T-cell (primary cell): Measurements from ENCODE around the gene ZBTB2. TPM values are rescaled to one million over a fixed set of nuclear protein-coding genes. Genes with fewer than 3 reads are reported as not detected.

ENCODE experiments used
- ATAC-seq, 4 experiments: fragments of 200-7000 bp in 3 of 4; fragments of 150-1000 bp in 1 of 4; cut with Tn5 transposase; replicated peaks in 1 of 4; 1 replicate in 3 of 4; 2 replicates in 1 of 4; pipeline ENCODE4 v1.10.0; 2021; ENCODE audit warnings: moderate library complexity in 3 of 4, mild to moderate bottlenecking in 2 of 4, moderate number of reproducible peaks in 1 of 4
- CTCF ChIA-PET, 2 donors: fragments of 300-600 bp; sonication (Branson Sonifier 250); formaldehyde crosslinking; loops; one replicate each; lab custom pipeline; 2022; ENCODE audit warnings: antibody characterized with exemption in 2 of 2; lab: Charles Lee
- POLR2A ChIA-PET, 2 donors: fragments of 300-600 bp; sonication (Branson Sonifier 250); formaldehyde crosslinking; loops; one replicate each; lab custom pipeline; 2022; ENCODE audit warnings: antibody characterized with exemption in 2 of 2; lab: Charles Lee
- DNase-seq, 35 experiments: peaks; one replicate each; pipeline versions ENCODE4 v3.0.0 to v3.0.0-alpha.2; 2013 to 2023
- H3K27ac ChIP-seq: one replicate; pipeline ENCODE4 v1.5.1; 2013; ENCODE audit warnings: low read length
- H3K27me3 ChIP-seq, 2 experiments: replicated peaks in 1 of 2; 1 replicate in 1 of 2; 2 replicates in 1 of 2; pipeline versions ENCODE4 v1.6.1 to v1.7.0; 2013; ENCODE audit warnings: low read length in 1 of 2, mixed read lengths in 1 of 2; ENCODE audit not compliant: control insufficient read depth in 2 of 2, insufficient read depth in 2 of 2; ENCODE audit errors: extremely low read depth in 1 of 2
- H3K36me3 ChIP-seq, 2 donors: 1 replicate in 1 of 2; 2 replicates in 1 of 2; pipeline versions ENCODE4 v1.6.1 to v1.7.0; 2013; ENCODE audit warnings: low read length in 1 of 2; ENCODE audit not compliant: control insufficient read depth in 2 of 2, insufficient read depth in 1 of 2; ENCODE audit errors: extremely low read depth in 1 of 2
- H3K4me1 ChIP-seq, 2 experiments: 1 replicate in 1 of 2; 2 replicates in 1 of 2; pipeline versions ENCODE4 v1.6.1 to v1.7.0; 2013; ENCODE audit warnings: low read length in 2 of 2, mixed read lengths in 1 of 2; ENCODE audit not compliant: insufficient read depth in 2 of 2, control insufficient read depth in 1 of 2; ENCODE audit errors: extremely low read depth in 1 of 2
- H3K4me3 ChIP-seq, 2 donors: 1 replicate in 1 of 2; 2 replicates in 1 of 2; pipeline versions ENCODE4 v1.5.1 to v1.7.0; 2013; ENCODE audit warnings: mild to moderate bottlenecking in 2 of 2, low read length in 1 of 2, moderate library complexity in 1 of 2; ENCODE audit not compliant: control insufficient read depth in 1 of 2; ENCODE audit errors: extremely low read depth in 1 of 2
- H3K9me3 ChIP-seq: 2 replicates; pipeline ENCODE4 v1.7.0; 2013
- H3K27ac Mint-ChIP-seq, 2 donors: one replicate each; pipeline ENCODE4 v1.8.0; 2020 to 2021; ENCODE audit warnings: mild to moderate bottlenecking in 2 of 2, mixed read lengths in 2 of 2
- H3K27me3 Mint-ChIP-seq, 2 donors: one replicate each; pipeline ENCODE4 v1.8.0; 2021 to 2022; ENCODE audit warnings: mixed read lengths in 2 of 2
- H3K36me3 Mint-ChIP-seq: one replicate; pipeline ENCODE4 v1.8.0; 2021; ENCODE audit warnings: mixed read lengths
- H3K4me1 Mint-ChIP-seq, 3 donors: one replicate each; pipeline ENCODE4 v1.8.0; 2020 to 2022; ENCODE audit warnings: mixed read lengths in 3 of 3, mild to moderate bottlenecking in 1 of 3
- H3K4me3 Mint-ChIP-seq, 3 donors: one replicate each; pipeline ENCODE4 v1.8.0; 2020 to 2022; ENCODE audit warnings: mild to moderate bottlenecking in 3 of 3, mixed read lengths in 3 of 3, moderate library complexity in 3 of 3
- H3K9me3 Mint-ChIP-seq, 3 donors: one replicate each; pipeline ENCODE4 v1.8.0; 2020 to 2022; ENCODE audit warnings: mixed read lengths in 3 of 3
- WGBS: methylation state at CpG from one replicate; pipeline ENCODE4 v1.1.5; 2013; ENCODE audit warnings: missing lambda C conversion rate; ENCODE audit not compliant: insufficient coverage; 5-methylcytosine and 5-hydroxymethylcytosine counted together
- total RNA-seq, 35 experiments: library from RNA in 6 of 35; stranded (reverse) in 6 of 35; fragments of 120-200 nt in 1 of 35; gene quantifications; one replicate each; pipeline versions ENCODE4 v1.2.1 to v1.2.4 and lab custom pipeline; 2013 to 2026

ZBTB2 gene
- total RNA-seq, 5 donors from 2014 or later (not counting 1 experiment from before 2014, with no cell fraction given), result 16.1 to 28.3 (median 27.4) TPM

DNA sequence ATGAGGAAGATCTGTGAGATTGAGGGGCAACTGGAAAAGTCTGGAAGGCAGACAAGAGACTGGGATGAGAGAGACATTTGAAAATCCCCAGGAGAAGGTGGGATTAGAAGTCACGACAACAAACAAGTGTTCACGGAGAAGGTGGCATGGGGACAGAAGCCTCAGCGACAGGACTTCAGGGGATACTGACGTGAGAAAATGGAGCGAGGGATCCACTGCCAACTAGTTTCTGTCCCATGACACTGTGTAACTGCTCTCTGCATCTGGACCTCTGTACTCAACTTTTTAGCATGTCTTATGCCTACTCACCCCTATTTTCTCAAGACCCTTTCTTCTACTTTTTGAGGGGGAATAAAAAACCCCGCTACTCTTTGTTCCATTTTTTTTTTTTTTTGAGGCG lies 18.3 kb upstream of the ZBTB2 start:
- Histone ChIP-seq H3K9me3 (no peaks in the 10 kb centered on the region), H3K27ac (no peak overlapping the region), H3K4me3 (no peak overlapping the region), H3K4me1 (peaks cover 8 to 15% of the 10 kb centered on the region in 2 experiments), H3K27me3 (no peaks in the 10 kb centered on the region), H3K36me3 (peaks cover 0 to 20% of the 10 kb centered on the region in 2 donors)
- Mint-ChIP-seq H3K4me3 (no peak overlapping the region), H3K9me3 (peaks cover 0 to 7% (median 0%) of the 10 kb centered on the region in 3 donors), H3K27me3 (no peaks in the 10 kb centered on the region), H3K36me3 (peaks cover 27% of the 10 kb centered on the region), H3K27ac (peak overlapping the region in 1 of 2 donors; percentile 13), H3K4me1 (peaks cover 36 to 43% (median 39%) of the 10 kb centered on the region in 3 donors)
- CTCF ChIA-PET, result interaction anchor here in 1 of 2 donors (0.7 kb wide), 1 partner anchor 34 kb away, joined by 5 read pairs; no protein-coding TSS in a partner anchor
- DNase-seq (no peak), ATAC-seq (no peak)
- 96% methylated on average over 5 of the region's 7 CpGs for WGBS
- POLR2A ChIA-PET, result no interaction called here

DNA sequence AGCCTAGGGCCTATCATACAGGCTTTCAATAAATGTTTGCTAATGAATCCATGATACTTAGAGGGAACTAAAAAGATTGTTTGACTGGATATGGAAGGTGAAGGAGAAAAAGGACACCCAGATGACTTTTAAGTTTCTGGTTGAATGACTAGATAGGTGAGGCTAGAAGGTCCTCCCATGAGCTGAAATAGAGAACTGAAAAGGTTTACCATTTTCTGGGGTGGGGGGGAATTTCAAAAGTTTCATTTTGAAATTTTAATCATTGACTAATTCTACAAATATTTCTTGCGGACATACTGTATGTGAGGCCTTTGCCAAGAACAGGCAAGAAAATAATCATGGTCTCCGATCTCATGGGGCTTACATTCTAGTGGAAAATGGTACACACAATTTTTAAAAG lies 17.9 kb upstream of the ZBTB2 start:
- WGBS, result 100% methylated on average over 2 of the region's 2 CpGs
- H3K4me1 Mint-ChIP-seq, result peaks cover 32 to 39% (median 35%) of the 10 kb centered on the region in 3 donors
- peaks cover 8 to 15% of the 10 kb centered on the region in 2 experiments for H3K4me1 ChIP-seq
- peaks cover 0 to 2% (median 0%) of the 10 kb centered on the region in 3 donors for H3K9me3 Mint-ChIP-seq
- ATAC-seq (no peak), DNase-seq (no peak)
- H3K27me3 Mint-ChIP-seq, result no peaks in the 10 kb centered on the region
- H3K36me3 ChIP-seq, result peaks cover 0 to 23% of the 10 kb centered on the region in 2 donors
- no peak overlapping the region for H3K27ac ChIP-seq
- no peak overlapping the region for H3K4me3 ChIP-seq
- ChIA-PET CTCF (no interaction called here), POLR2A (no interaction called here)
- no peak overlapping the region for H3K4me3 Mint-ChIP-seq
- no peaks in the 10 kb centered on the region for H3K27me3 ChIP-seq
- H3K27ac Mint-ChIP-seq, result peak overlapping the region in 1 of 2 donors; percentile 13
- H3K9me3 ChIP-seq, result no peaks in the 10 kb centered on the region
- peaks cover 25% of the 10 kb centered on the region for H3K36me3 Mint-ChIP-seq

DNA sequence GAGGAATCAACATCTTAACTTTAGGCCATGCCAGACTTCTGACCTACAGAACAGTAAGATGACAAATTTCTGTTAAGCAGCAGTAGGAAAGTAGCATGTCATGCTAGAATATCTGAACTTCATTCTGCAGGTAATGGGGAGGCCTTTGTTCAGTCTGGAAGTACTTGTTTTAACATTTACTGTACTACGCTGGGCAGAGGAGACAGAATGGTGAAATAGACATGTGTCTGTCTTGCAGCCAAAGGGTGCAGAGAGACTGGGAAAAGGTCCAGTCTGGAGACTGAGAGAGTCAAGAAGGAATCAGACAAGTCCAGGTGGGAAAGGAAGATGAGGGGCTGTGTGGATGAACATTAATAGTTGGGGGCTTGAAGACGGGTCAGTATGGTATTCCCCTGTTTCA lies 17.5 kb upstream of the ZBTB2 start:
- ATAC-seq, result no peak
- H3K27ac ChIP-seq, result no peak overlapping the region
- ChIA-PET POLR2A (no interaction called here), CTCF (no interaction called here)
- no peak overlapping the region for H3K4me3 ChIP-seq
- H3K9me3 ChIP-seq, result no peaks in the 10 kb centered on the region
- Mint-ChIP-seq H3K27ac (no peak overlapping the region), H3K36me3 (peaks cover 23% of the 10 kb centered on the region), H3K9me3 (no peaks in the 10 kb centered on the region), H3K4me1 (peaks cover 29 to 35% (median 32%) of the 10 kb centered on the region in 3 donors), H3K4me3 (no peak overlapping the region), H3K27me3 (no peaks in the 10 kb centered on the region)
- WGBS, result 100% methylated on average over 1 of the region's 2 CpGs
- H3K4me1 ChIP-seq, result peaks cover 5 to 12% of the 10 kb centered on the region in 2 experiments
- peaks cover 0 to 26% of the 10 kb centered on the region in 2 donors for H3K36me3 ChIP-seq
- H3K27me3 ChIP-seq, result no peaks in the 10 kb centered on the region
- DNase-seq, result no peak

DNA sequence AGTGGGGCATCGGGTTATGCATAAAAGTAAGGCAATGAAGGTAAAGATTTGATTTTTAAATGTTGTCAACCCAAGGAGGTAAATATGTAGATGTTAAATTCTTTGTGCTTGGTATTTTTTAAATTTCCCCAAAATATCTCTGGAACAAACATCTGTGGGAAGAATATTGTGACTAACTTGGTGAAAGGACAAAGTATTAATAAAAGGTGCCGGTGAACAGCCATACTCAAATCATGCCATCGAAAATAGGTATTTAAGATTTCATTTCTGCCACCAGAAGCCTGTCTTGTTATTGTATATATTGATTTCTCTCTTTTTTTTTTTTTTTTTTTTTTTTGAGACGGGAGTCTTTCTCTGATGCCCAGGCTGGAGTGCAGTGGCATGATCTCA lies 12.6 kb upstream of the ZBTB2 start:
- Histone ChIP-seq H3K27me3 (no peaks in the 10 kb centered on the region), H3K4me3 (no peak overlapping the region), H3K4me1 (peaks cover 8 to 19% of the 10 kb centered on the region in 2 experiments), H3K27ac (no peak overlapping the region), H3K36me3 (peaks cover 0 to 29% of the 10 kb centered on the region in 2 donors), H3K9me3 (no peaks in the 10 kb centered on the region)
- H3K36me3 Mint-ChIP-seq, result peaks cover 17% of the 10 kb centered on the region
- peaks cover 53 to 54% (median 54%) of the 10 kb centered on the region in 3 donors for H3K4me1 Mint-ChIP-seq
- H3K9me3 Mint-ChIP-seq, result no peaks in the 10 kb centered on the region
- no CpG with 5 or more reads among the region's 4 CpGs for WGBS
- H3K27ac Mint-ChIP-seq, result peak overlapping the region in 1 of 2 donors; percentile 52
- no peak for ATAC-seq
- ChIA-PET CTCF (interaction anchor here in 1 of 2 donors (2.6 kb wide), 1 partner anchor 9 kb away, joined by 14 read pairs; no protein-coding TSS in a partner anchor), POLR2A (interaction anchor here (0.6 kb wide), 2 partner anchors 9 to 1652 kb away, joined by 7 to 10 read pairs; no protein-coding TSS in a partner anchor)
- no peak for DNase-seq
- H3K4me3 Mint-ChIP-seq, result no peak overlapping the region
- H3K27me3 Mint-ChIP-seq, result no peaks in the 10 kb centered on the region

DNA sequence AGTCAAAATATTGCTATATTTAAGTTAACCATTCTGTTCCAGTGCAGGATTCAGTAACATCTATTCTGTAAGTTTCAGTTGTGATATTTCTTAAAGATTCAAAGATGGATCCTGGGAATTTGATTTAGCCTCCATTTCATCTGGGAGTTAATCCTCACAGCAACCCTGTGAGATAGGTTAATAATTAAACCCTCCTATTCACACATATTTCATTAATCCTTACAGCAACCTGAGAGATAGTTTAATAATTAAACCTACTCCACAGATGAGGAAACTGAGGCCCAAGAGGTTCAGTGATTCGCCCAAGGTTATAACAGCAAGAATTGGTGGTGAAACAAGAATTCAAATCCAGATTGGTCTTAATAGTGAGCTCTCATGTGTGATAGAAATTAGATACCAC lies 10.9 kb upstream of the ZBTB2 start:
- H3K27ac Mint-ChIP-seq, result peak overlapping the region in 1 of 2 donors; percentile 48
- DNase-seq, result no peak
- no peak overlapping the region for H3K4me3 Mint-ChIP-seq
- Histone ChIP-seq H3K36me3 (peaks cover 0 to 24% of the 10 kb centered on the region in 2 donors), H3K4me3 (no peak overlapping the region), H3K4me1 (peaks cover 8 to 19% of the 10 kb centered on the region in 2 experiments), H3K27me3 (no peaks in the 10 kb centered on the region), H3K27ac (no peak overlapping the region), H3K9me3 (no peaks in the 10 kb centered on the region)
- POLR2A ChIA-PET, result no interaction called here
- WGBS, result no CpG with 5 or more reads among the region's 1 CpG
- H3K9me3 Mint-ChIP-seq, result no peaks in the 10 kb centered on the region
- peaks cover 58 to 68% (median 66%) of the 10 kb centered on the region in 3 donors for H3K4me1 Mint-ChIP-seq
- no peaks in the 10 kb centered on the region for H3K27me3 Mint-ChIP-seq
- ATAC-seq, result no peak
- H3K36me3 Mint-ChIP-seq, result peaks cover 22% of the 10 kb centered on the region
- CTCF ChIA-PET, result no interaction called here

DNA sequence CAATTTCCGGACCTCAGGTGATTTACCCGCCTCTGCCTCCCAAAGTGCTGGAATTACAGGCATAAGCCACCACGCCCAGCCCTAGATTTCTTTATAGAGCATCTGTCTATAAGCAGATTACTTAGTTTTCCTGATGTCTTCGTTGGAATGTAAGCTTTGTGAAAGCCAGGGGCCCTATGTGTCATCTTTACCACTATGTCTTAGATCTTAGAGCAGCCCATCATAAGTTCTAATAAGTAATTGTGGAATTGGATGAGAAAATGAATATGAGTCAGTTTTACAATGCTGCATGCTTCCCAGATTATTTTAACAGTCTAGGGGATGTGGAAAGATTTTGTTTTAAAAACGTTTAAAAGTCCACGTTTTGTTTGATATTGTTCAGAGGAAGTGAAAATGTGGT lies 9.1 kb upstream of the ZBTB2 start:
- H3K4me3 ChIP-seq, result no peak overlapping the region

More for the DNA sequence above, 9.1 kb upstream of the ZBTB2 start:
- H3K4me1 Mint-ChIP-seq, result peaks cover 62 to 68% (median 67%) of the 10 kb centered on the region in 3 donors
- POLR2A ChIA-PET, result interaction anchor here in 1 of 2 donors (1.3 kb wide), 1 partner anchor 11 kb away, joined by 5 read pairs; no protein-coding TSS in a partner anchor
- no peaks in the 10 kb centered on the region for H3K27me3 Mint-ChIP-seq
- DNase-seq, result no peak
- Histone ChIP-seq H3K36me3 (peaks cover 0 to 24% of the 10 kb centered on the region in 2 donors), H3K4me1 (peaks cover 12 to 21% of the 10 kb centered on the region in 2 experiments), H3K9me3 (no peaks in the 10 kb centered on the region), H3K27me3 (no peaks in the 10 kb centered on the region), H3K27ac (no peak overlapping the region)
- peak overlapping the region in 1 of 3 donors; percentile 49 for H3K4me3 Mint-ChIP-seq
- H3K27ac Mint-ChIP-seq, result peak overlapping the region; percentile 36 to 72
- peaks cover 20% of the 10 kb centered on the region for H3K36me3 Mint-ChIP-seq
- WGBS, result 37% methylated on average over 3 of the region's 6 CpGs
- H3K9me3 Mint-ChIP-seq, result no peaks in the 10 kb centered on the region
- CTCF ChIA-PET, result interaction anchor here in 1 of 2 donors (1.2 kb wide), 1 partner anchor 15 kb away, joined by 4 read pairs; no protein-coding TSS in a partner anchor
- ATAC-seq, result no peak
